NT2/D1 (cell line): ENCODE measurements around the gene ZFP57.

Experiments
- SUZ12 ChIP-seq: IDR thresholded peaks from 2 replicates; pipeline ENCODE4 v1.6.1; 2011; ENCODE audit not compliant: insufficient read length, insufficient read depth; ENCODE audit errors: extremely low read depth
- YY1 ChIP-seq: IDR thresholded peaks from 2 replicates; pipeline ENCODE4 v1.6.1; 2011; ENCODE audit not compliant: insufficient read length, insufficient read depth

- TF ChIP-seq SUZ12 (no peak), YY1 (no peak)
These were observed 25.3 kb downstream of the ZFP57 start for GRCh38 chr6:29655658-29656057.
